ENCODE measurements around the gene CASR.

CASR gene

DNA sequence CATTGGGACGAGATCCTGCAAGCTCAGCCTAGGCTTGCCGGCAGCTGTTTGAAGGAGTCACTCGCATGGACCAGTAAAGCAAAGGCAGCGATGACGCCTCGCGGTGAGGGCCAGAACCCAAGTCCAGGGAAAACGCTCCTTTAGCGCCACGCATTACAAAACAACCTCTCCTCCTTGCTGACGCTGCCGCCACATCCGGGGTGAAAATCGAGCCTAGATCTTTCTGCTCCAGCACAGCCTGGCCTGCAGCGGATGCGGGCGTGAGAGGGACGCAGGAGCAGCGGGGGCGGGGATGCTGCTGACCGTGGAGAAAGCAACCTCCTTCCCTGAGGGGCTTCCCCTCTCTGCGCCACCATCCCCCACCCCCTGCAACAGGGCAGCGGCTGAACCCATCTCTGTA lies 46.7 kb downstream of the CASR start (continued):
- no peak for TF ChIP-seq ZNF518A (tag by site-specific recombination; conservative IDR thresholded peaks at IDR 0.05; ENCODE audit: low read depth)

DNA sequence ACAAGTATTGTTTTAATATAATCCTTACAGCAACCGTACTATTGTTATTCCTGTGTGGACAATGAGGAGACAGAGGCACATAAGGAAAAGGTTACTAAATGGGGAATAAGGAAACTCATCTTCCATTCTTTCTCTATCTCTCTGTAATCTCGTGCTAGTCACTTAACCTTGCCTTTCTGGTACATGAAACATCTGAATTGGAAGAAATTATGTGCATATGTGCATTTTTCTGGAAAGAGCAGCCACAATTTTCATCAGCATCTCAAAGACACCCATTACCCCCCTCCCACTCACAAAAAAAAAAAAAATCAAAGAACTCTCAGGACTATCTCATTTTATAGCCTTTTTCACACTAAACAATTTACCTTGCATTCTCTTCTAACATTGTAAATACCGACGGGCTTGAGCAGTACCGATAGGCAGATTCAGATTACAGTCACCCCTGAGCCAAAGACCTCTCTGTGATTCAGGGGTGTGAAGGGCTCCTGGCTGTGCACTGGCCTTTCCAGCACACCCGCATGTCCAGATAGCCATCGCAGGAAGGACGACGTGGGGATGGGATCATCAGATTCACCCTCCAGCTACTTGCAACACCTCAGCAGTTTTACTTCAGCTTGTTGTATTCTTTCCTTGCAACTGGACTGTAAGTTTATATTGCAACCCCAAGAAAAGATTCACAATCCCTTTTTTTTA lies 48.1 kb downstream of the CASR start:
- TF ChIP-seq, protein P1, sequence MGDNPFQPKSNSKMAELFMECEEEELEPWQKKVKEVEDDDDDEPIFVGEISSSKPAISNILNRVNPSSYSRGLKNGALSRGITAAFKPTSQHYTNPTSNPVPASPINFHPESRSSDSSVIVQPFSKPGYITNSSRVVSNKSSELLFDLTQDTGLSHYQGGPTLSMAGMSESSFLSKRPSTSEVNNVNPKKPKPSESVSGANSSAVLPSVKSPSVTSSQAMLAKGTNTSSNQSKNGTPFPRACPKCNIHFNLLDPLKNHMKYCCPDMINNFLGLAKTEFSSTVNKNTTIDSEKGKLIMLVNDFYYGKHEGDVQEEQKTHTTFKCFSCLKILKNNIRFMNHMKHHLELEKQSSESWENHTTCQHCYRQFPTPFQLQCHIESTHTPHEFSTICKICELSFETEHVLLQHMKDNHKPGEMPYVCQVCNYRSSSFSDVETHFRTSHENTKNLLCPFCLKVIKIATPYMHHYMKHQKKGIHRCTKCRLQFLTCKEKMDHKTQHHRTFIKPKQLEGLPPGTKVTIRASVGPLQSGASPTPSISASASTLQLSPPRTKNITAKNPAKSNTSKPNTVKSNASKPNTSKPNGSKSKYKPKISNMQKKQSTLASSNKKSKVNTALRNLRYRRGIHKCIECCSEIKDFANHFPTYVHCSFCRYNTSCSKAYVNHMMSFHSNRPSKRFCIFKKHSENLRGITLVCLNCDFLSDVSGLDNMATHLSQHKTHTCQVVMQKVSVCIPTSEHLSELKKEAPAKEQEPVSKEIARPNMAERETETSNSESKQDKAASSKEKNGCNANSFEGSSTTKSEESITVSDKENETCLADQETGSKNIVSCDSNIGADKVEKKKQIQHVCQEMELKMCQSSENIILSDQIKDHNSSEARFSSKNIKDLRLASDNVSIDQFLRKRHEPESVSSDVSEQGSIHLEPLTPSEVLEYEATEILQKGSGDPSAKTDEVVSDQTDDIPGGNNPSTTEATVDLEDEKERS (tag by site-specific recombination; IDR thresholded peaks at IDR 0.05): no peak
- TF ChIP-seq ZNF26 (tag by site-specific recombination; IDR thresholded peaks at IDR 0.05) (no peak), ZFP69B (tag by site-specific recombination; IDR thresholded peaks at IDR 0.05) (no peak), SCRT1 (tag by site-specific recombination; IDR thresholded peaks at IDR 0.05; ENCODE audit: borderline replicate concordance) (no peak), GLI4 (tag by site-specific recombination; IDR thresholded peaks at IDR 0.05) (no peak)
- H3K4me1 ChIP-seq (ENCODE audit: control insufficient read depth, insufficient read depth, low read length): no peaks in the 10 kb centered on the region
- H3K36me3 ChIP-seq (ENCODE audit: control insufficient read depth in 2 of 2, insufficient read depth in 1 of 2, low read length in 2 of 2): no peaks in the 10 kb centered on the region
- CTCF ChIA-PET: no interaction called here
- no peak overlapping the region for H3K27ac ChIP-seq (ENCODE audit: extremely low read depth, low read depth, low read length)
- no peak overlapping the region for H3K4me3 ChIP-seq (ENCODE audit: low read depth, low read length)
- POLR2A ChIA-PET: no interaction called here
- no peaks in the 10 kb centered on the region for H3K9me3 ChIP-seq (ENCODE audit: control insufficient read depth, insufficient read depth, low read depth, low read length)

GRCh38 chr3:122232485-122232884 lies 49.0 kb downstream of the CASR start:
- Histone ChIP-seq H3K9me3 (ENCODE audit: control insufficient read depth, insufficient read depth, low read depth, low read length) (no peaks in the 10 kb centered on the region), H3K36me3 (ENCODE audit: control insufficient read depth in 2 of 2, insufficient read depth in 1 of 2, low read length in 2 of 2) (no peaks in the 10 kb centered on the region), H3K27ac (ENCODE audit: extremely low read depth, low read depth, low read length) (no peak overlapping the region), H3K4me3 (ENCODE audit: low read depth, low read length) (no peak overlapping the region), H3K4me1 (ENCODE audit: control insufficient read depth, insufficient read depth, low read length) (no peaks in the 10 kb centered on the region)
- ChIA-PET CTCF (no interaction called here), POLR2A (no interaction called here)
- TF ChIP-seq ZNF664 (tag by site-specific recombination; IDR thresholded peaks at IDR 0.05) (no peak), ZNF366 (tag by site-specific recombination; conservative IDR thresholded peaks at IDR 0.05) (no peak), ZNF416 (tag by site-specific recombination; IDR thresholded peaks at IDR 0.05) (no peak), ZNF266 (tag by site-specific recombination; IDR thresholded peaks at IDR 0.05; ENCODE audit: low read depth) (no peak), ZFP69B (tag by site-specific recombination; IDR thresholded peaks at IDR 0.05) (no peak), BCL11B (tag by site-specific recombination; IDR thresholded peaks at IDR 0.05; ENCODE audit: low read depth) (no peak), GLI2 (tag by site-specific recombination; IDR thresholded peaks at IDR 0.05; ENCODE audit: borderline replicate concordance, low read depth) (no peak), ZNF174 (tag by site-specific recombination; IDR thresholded peaks at IDR 0.05) (no peak), ZFP41 (tag by site-specific recombination; IDR thresholded peaks at IDR 0.05; ENCODE audit: borderline replicate concordance) (no peak), ZNF830 (tag by site-specific recombination; IDR thresholded peaks at IDR 0.05; ENCODE audit: low read depth) (no peak), ZNF211 (tag by site-specific recombination; IDR thresholded peaks at IDR 0.05; ENCODE audit: low read depth) (no peak), ZNF157 (tag by site-specific recombination; IDR thresholded peaks at IDR 0.05) (no peak), ZIC2 (tag by site-specific recombination; IDR thresholded peaks at IDR 0.05) (no peak)
- TF ChIP-seq, protein P2, sequence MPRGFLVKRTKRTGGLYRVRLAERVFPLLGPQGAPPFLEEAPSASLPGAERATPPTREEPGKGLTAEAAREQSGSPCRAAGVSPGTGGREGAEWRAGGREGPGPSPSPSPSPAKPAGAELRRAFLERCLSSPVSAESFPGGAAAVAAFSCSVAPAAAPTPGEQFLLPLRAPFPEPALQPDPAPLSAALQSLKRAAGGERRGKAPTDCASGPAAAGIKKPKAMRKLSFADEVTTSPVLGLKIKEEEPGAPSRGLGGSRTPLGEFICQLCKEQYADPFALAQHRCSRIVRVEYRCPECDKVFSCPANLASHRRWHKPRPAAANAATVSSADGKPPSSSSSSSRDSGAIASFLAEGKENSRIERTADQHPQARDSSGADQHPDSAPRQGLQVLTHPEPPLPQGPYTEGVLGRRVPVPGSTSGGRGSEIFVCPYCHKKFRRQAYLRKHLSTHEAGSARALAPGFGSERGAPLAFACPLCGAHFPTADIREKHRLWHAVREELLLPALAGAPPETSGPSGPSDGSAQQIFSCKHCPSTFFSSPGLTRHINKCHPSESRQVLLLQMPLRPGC (tag by site-specific recombination; IDR thresholded peaks at IDR 0.05): no peak
